ENCODE data around the gene TBPL1. TPM values are rescaled to one million over a fixed set of nuclear protein-coding genes. Genes with fewer than 3 reads are reported as not detected.
A peak's percentile ranks its signal among the peaks of the same experiment; 100 is the strongest.

Gene TBPL1
- total and polyA plus RNA-seq, 2 of the 13 experiments (the other 11 are each of a cell fraction or from before 2014, with no cell fraction given), result 25.3 to 39.3 TPM

GRCh38 chr6:133951881-133952814 is 876 bp upstream of the TBPL1 start (continued):
- TF ChIP-seq, protein P1, sequence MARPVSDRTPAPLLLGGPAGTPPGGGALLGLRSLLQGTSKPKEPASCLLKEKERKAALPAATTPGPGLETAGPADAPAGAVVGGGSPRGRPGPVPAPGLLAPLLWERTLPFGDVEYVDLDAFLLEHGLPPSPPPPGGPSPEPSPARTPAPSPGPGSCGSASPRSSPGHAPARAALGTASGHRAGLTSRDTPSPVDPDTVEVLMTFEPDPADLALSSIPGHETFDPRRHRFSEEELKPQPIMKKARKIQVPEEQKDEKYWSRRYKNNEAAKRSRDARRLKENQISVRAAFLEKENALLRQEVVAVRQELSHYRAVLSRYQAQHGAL (CRISPR knock-in tag; IDR thresholded peaks at IDR 0.05; ENCODE audit: not compliant biosample characterization), result no peak
- TF ChIP-seq ZNF557 (CRISPR knock-in tag; IDR thresholded peaks at IDR 0.05), result no peak
- TF ChIP-seq, protein P2, sequence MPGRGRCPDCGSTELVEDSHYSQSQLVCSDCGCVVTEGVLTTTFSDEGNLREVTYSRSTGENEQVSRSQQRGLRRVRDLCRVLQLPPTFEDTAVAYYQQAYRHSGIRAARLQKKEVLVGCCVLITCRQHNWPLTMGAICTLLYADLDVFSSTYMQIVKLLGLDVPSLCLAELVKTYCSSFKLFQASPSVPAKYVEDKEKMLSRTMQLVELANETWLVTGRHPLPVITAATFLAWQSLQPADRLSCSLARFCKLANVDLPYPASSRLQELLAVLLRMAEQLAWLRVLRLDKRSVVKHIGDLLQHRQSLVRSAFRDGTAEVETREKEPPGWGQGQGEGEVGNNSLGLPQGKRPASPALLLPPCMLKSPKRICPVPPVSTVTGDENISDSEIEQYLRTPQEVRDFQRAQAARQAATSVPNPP (CRISPR knock-in tag; IDR thresholded peaks at IDR 0.05), result no peak; the same call in 1 of the 2 replicates
- TF ChIP-seq GPN1 (CRISPR knock-in tag; IDR thresholded peaks at IDR 0.05; ENCODE audit: borderline replicate concordance), result no peak
- TF ChIP-seq MTERF4 (CRISPR knock-in tag; IDR thresholded peaks at IDR 0.05), result 0 out of 2 replicates have a peak, but pooled peaks have one; percentile 65
- peak; percentile 73 for TF ChIP-seq MXD3 (CRISPR knock-in tag; IDR thresholded peaks at IDR 0.05)
- TF ChIP-seq ZBTB1 (CRISPR knock-in tag; IDR thresholded peaks at IDR 0.05; ENCODE audit: borderline replicate concordance), result no peak
- TF ChIP-seq MAFF (IDR thresholded peaks at IDR 0.05; ENCODE audit: low read depth, low read length), result no peak
- no peak for TF ChIP-seq TAF15 (IDR thresholded peaks at IDR 0.05; ENCODE audit: low read depth, low read length, poor library complexity, severe bottlenecking)
- TF ChIP-seq ZNF580 (CRISPR knock-in tag; IDR thresholded peaks at IDR 0.05; ENCODE audit: borderline replicate concordance, low read depth), result no peak; the same call in 1 of the 2 replicates
- no peak for TF ChIP-seq KIAA2018 (CRISPR knock-in tag; IDR thresholded peaks at IDR 0.05; ENCODE audit: borderline replicate concordance)
- TF ChIP-seq MTF1 (CRISPR knock-in tag; IDR thresholded peaks at IDR 0.05), result no peak
- TF ChIP-seq FOXO1 (CRISPR knock-in tag; IDR thresholded peaks at IDR 0.05), result 0 out of 2 replicates have a peak, but pooled peaks have one; percentile 21
- no peak for TF ChIP-seq KLF9 (CRISPR knock-in tag; IDR thresholded peaks at IDR 0.05; ENCODE audit: low read depth)
- TF ChIP-seq CENPX (CRISPR knock-in tag; IDR thresholded peaks at IDR 0.05), result no peak
- no peak for TF ChIP-seq FOXJ3 (CRISPR knock-in tag; IDR thresholded peaks at IDR 0.05; ENCODE audit: borderline replicate concordance)
